SK-N-SH treated with all-trans-retinoic acid at 6 μM for 48 hours (cell line): ENCODE measurements around the gene ARL6IP4.

ENCODE experiments used
- ATAC-seq: fragments of 200-7000 bp; cut with Tn5 transposase; 3 replicates; pipeline ENCODE4 v1.9.1; 2020; ENCODE audit warnings: mild to moderate bottlenecking, moderate library complexity
- BACH2 ChIP-seq: fragments of 250-450 bp; sonication (Bioruptor Pico); IDR thresholded peaks from 2 replicates; pipeline ENCODE4 v1.9.0; 2021; ENCODE audit warnings: mild to moderate bottlenecking, borderline replicate concordance
- CREB5 ChIP-seq: fragments of 250-450 bp; sonication (Bioruptor Pico); IDR thresholded peaks from 2 replicates; pipeline ENCODE4 v1.5.1; 2020; ENCODE audit warnings: low read depth, mild to moderate bottlenecking, moderate library complexity
- CSDC2 ChIP-seq: fragments of 250-450 bp; sonication (Bioruptor Pico); IDR thresholded peaks from 2 replicates; pipeline ENCODE4 v1.5.0; 2020; ENCODE audit warnings: mild to moderate bottlenecking, moderate library complexity
- ESRRG ChIP-seq: fragments of 250-450 bp; sonication (Bioruptor Pico); IDR thresholded peaks from 2 replicates; pipeline ENCODE4 v1.6.1; 2021; ENCODE audit warnings: mild to moderate bottlenecking
- GLIS3 ChIP-seq: fragments of 250-450 bp; sonication (Bioruptor Pico); IDR thresholded peaks from 2 replicates; pipeline ENCODE4 v1.5.0; 2020; ENCODE audit warnings: mild to moderate bottlenecking, moderate library complexity
- ISL1 ChIP-seq: fragments of 250-450 bp; sonication (Bioruptor Pico); IDR thresholded peaks from 2 replicates; pipeline ENCODE4 v2.1.2; 2022; ENCODE audit warnings: mild to moderate bottlenecking, moderate library complexity
- OSR1 ChIP-seq: fragments of 250-450 bp; sonication (Bioruptor Pico); IDR thresholded peaks from 2 replicates; pipeline ENCODE4 v1.8.0; 2022; ENCODE audit warnings: moderate library complexity, mild to moderate bottlenecking, inconsistent platforms
- PPARA ChIP-seq: fragments of 250-450 bp; sonication (Bioruptor Pico); IDR thresholded peaks from 2 replicates; pipeline ENCODE4 v1.5.0; 2020; ENCODE audit warnings: mild to moderate bottlenecking, borderline replicate concordance
- SNAI2 ChIP-seq: fragments of 250-450 bp; sonication (Bioruptor Pico); IDR thresholded peaks from 2 replicates; pipeline ENCODE4 v1.5.0; 2020; ENCODE audit warnings: mild to moderate bottlenecking, moderate library complexity
- TCF4 ChIP-seq: fragments of 250-450 bp; sonication (Bioruptor Pico); IDR thresholded peaks from 2 replicates; pipeline ENCODE4 v1.8.0; 2021; ENCODE audit warnings: mild to moderate bottlenecking, moderate library complexity, borderline replicate concordance
- ZC3H10 ChIP-seq: fragments of 250-450 bp; sonication (Bioruptor Pico); IDR thresholded peaks from 2 replicates; pipeline ENCODE4 v1.5.1; 2021; ENCODE audit warnings: mild to moderate bottlenecking, moderate library complexity
- ZFP3 ChIP-seq: fragments of 250-450 bp; sonication (Bioruptor Pico); IDR thresholded peaks from 2 replicates; pipeline ENCODE4 v1.5.0; 2020; ENCODE audit warnings: mild to moderate bottlenecking, moderate library complexity
- ZFP30 ChIP-seq: fragments of 450-650 bp; formaldehyde crosslinking; IDR thresholded peaks from 2 replicates; pipeline ENCODE4 v1.5.0; 2022; ENCODE audit warnings: mild to moderate bottlenecking, moderate library complexity
- ZNF565 ChIP-seq: fragments of 450-650 bp; formaldehyde crosslinking; conservative IDR thresholded peaks from 2 replicates; pipeline ENCODE4 v1.5.0; 2020; ENCODE audit warnings: low read depth, mild to moderate bottlenecking, moderate library complexity
- ZNF70 ChIP-seq: fragments of 450-650 bp; formaldehyde crosslinking; IDR thresholded peaks from 2 replicates; pipeline ENCODE4 v1.5.0; 2020; ENCODE audit warnings: mild to moderate bottlenecking, moderate library complexity
- ZNF8 ChIP-seq: fragments of 450-650 bp; formaldehyde crosslinking; IDR thresholded peaks from 2 replicates; pipeline ENCODE4 v1.5.0; 2020; ENCODE audit warnings: mild to moderate bottlenecking, moderate library complexity
- TF ChIP-seq, protein P1 (sequence below): fragments of 250-450 bp; sonication (Bioruptor Pico); IDR thresholded peaks from 2 replicates; pipeline ENCODE4 v1.8.0; 2020; ENCODE audit warnings: mild to moderate bottlenecking, moderate library complexity, borderline replicate concordance
- TF ChIP-seq, protein P2 (sequence below): fragments of 250-450 bp; sonication (Bioruptor Pico); IDR thresholded peaks from 2 replicates; pipeline ENCODE4 v1.8.0; 2021; ENCODE audit warnings: low read depth, mild to moderate bottlenecking, moderate library complexity, borderline replicate concordance
- TF ChIP-seq, protein P3 (sequence below): fragments of 250-450 bp; sonication (Bioruptor Pico); IDR thresholded peaks from 2 replicates; pipeline ENCODE4 v1.5.0; 2020; ENCODE audit warnings: mild to moderate bottlenecking, moderate library complexity

ARL6IP4 gene

GRCh38 chr12:122988612-122989212, 8.2 kb downstream of the ARL6IP4 start (continued):
- TF ChIP-seq CREB5 (CRISPR knock-in tag), result no peak
- no peak for TF ChIP-seq ZNF70 (CRISPR knock-in tag)
- TF ChIP-seq ZNF565, result no peak
- no peak for TF ChIP-seq ZNF8 (CRISPR knock-in tag)
- no peak for TF ChIP-seq BACH2 (CRISPR knock-in tag)
- TF ChIP-seq, protein P1, sequence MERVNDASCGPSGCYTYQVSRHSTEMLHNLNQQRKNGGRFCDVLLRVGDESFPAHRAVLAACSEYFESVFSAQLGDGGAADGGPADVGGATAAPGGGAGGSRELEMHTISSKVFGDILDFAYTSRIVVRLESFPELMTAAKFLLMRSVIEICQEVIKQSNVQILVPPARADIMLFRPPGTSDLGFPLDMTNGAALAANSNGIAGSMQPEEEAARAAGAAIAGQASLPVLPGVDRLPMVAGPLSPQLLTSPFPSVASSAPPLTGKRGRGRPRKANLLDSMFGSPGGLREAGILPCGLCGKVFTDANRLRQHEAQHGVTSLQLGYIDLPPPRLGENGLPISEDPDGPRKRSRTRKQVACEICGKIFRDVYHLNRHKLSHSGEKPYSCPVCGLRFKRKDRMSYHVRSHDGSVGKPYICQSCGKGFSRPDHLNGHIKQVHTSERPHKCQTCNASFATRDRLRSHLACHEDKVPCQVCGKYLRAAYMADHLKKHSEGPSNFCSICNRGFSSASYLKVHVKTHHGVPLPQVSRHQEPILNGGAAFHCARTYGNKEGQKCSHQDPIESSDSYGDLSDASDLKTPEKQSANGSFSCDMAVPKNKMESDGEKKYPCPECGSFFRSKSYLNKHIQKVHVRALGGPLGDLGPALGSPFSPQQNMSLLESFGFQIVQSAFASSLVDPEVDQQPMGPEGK (CRISPR knock-in tag), result no peak

DNA sequence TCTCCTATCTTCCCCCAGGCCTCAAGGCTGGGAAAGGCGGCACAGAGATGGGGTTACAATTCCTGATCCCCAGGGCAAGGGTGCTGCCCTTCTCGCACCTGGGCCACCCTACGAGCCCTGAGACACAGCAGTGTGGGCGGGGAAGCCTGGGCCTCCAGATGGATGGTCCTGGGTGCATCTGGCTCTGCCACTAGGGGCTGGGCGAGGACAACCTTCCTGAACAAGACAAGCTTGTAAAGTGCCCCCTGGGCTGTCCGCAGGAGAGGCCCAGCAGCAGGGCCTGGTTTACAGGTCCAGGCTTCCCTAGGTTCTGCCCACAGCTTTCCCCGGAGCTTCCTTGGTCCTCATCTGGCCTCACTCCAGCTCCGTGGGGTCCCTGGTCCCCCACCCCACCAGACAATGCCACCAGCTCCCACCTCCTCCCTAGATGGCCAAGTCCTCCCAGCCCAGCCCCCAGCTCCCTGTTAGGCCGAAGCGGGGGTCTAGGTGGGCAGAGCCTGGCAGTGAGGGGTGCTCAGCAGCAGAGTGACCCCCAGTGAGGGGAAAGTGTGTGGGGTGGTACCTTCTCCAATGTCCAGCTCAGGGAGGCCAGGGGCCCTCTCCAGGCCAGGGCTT, 8.9 kb downstream of the ARL6IP4 start:
- TF ChIP-seq ESRRG (CRISPR knock-in tag) (no peak), PPARA (CRISPR knock-in tag) (no peak), SNAI2 (no peak)
- TF ChIP-seq, protein P1 (CRISPR knock-in tag), result no peak

DNA sequence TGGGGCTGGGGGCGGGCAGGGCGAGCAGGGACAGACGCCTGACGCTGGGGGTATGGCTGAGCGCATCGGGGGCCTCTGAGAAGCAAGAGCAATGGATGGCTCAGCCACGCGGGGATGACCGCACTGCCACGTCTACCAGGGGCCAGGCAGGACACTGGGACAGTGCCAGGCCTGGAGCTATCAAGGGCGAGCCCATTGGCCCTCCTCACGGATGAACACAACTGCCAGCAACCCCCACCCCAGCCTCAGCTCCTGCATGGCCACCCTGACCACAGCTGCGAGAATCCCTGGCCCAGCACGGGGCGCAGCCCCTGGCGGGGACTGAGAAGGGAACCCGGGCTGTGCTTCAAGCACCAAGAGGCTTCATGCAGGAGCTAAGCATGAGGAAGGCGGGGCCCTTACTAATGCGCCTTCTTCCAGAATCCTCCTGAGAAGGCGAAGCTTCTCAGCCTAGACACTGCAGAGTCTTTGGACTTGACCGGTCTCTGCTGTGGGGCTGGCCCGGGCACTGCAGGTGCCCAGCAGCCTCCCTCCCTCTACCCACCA, 9.5 kb downstream of the ARL6IP4 start:
- no peak for TF ChIP-seq ZNF70 (CRISPR knock-in tag)
- no peak for TF ChIP-seq ZNF8 (CRISPR knock-in tag)
- no peak for TF ChIP-seq ZFP30 (CRISPR knock-in tag)
- no peak for TF ChIP-seq OSR1 (CRISPR knock-in tag)
- no peak for TF ChIP-seq ESRRG (CRISPR knock-in tag)
- no peak for TF ChIP-seq ZC3H10
- no peak for TF ChIP-seq CREB5 (CRISPR knock-in tag)
- TF ChIP-seq BACH2 (CRISPR knock-in tag), result no peak
- TF ChIP-seq, protein P2, sequence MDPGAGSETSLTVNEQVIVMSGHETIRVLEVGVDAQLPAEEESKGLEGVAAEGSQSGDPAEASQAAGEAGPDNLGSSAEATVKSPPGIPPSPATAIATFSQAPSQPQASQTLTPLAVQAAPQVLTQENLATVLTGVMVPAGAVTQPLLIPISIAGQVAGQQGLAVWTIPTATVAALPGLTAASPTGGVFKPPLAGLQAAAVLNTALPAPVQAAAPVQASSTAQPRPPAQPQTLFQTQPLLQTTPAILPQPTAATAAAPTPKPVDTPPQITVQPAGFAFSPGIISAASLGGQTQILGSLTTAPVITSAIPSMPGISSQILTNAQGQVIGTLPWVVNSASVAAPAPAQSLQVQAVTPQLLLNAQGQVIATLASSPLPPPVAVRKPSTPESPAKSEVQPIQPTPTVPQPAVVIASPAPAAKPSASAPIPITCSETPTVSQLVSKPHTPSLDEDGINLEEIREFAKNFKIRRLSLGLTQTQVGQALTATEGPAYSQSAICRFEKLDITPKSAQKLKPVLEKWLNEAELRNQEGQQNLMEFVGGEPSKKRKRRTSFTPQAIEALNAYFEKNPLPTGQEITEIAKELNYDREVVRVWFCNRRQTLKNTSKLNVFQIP, result no peak
- TF ChIP-seq ZFP3, result no peak
- TF ChIP-seq PPARA (CRISPR knock-in tag), result no peak
- TF ChIP-seq GLIS3, result no peak
- TF ChIP-seq ZNF565, result no peak
- TF ChIP-seq ISL1, result no peak
- no peak for TF ChIP-seq CSDC2 (CRISPR knock-in tag)
- no peak for TF ChIP-seq TCF4 (CRISPR knock-in tag)
- no peak for ATAC-seq

More for the DNA sequence above, 8.9 kb downstream of the ARL6IP4 start:
- no peak for ATAC-seq

DNA sequence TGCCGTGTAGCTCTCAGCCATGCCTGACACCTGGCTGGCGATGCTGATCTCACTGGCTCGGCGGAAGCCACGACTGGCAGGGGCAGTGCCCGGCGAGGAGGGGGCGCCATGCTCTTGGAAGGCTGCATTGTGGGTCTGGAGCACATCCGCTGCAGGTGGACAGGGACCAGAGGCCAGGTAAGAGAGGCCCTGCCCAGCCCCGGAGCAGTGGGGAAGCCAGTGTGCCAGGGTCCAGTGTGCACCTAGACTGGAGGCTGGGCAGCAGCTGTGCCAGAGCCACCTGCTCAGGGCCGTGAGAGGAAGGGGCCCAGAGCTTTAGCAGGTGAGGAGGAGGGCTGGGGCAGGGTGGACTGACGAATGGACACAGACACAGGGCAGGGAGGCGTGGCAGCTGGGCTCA, 10.1 kb downstream of the ARL6IP4 start:
- TF ChIP-seq TCF4 (CRISPR knock-in tag) (no peak), ZC3H10 (no peak), ZNF8 (CRISPR knock-in tag) (no peak), PPARA (CRISPR knock-in tag) (no peak)
- TF ChIP-seq, protein P3, sequence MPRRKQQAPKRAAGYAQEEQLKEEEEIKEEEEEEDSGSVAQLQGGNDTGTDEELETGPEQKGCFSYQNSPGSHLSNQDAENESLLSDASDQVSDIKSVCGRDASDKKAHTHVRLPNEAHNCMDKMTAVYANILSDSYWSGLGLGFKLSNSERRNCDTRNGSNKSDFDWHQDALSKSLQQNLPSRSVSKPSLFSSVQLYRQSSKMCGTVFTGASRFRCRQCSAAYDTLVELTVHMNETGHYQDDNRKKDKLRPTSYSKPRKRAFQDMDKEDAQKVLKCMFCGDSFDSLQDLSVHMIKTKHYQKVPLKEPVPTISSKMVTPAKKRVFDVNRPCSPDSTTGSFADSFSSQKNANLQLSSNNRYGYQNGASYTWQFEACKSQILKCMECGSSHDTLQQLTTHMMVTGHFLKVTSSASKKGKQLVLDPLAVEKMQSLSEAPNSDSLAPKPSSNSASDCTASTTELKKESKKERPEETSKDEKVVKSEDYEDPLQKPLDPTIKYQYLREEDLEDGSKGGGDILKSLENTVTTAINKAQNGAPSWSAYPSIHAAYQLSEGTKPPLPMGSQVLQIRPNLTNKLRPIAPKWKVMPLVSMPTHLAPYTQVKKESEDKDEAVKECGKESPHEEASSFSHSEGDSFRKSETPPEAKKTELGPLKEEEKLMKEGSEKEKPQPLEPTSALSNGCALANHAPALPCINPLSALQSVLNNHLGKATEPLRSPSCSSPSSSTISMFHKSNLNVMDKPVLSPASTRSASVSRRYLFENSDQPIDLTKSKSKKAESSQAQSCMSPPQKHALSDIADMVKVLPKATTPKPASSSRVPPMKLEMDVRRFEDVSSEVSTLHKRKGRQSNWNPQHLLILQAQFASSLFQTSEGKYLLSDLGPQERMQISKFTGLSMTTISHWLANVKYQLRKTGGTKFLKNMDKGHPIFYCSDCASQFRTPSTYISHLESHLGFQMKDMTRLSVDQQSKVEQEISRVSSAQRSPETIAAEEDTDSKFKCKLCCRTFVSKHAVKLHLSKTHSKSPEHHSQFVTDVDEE (CRISPR knock-in tag), result no peak
- ATAC-seq, result no peak
